COLO829 (cell line): ENCODE measurements around the gene SPATS2L.

Source experiments
- DNase-seq: peaks from one replicate; pipeline ENCODE4 v3.0.0; 2012; ENCODE audit warnings: low spot score

SPATS2L gene

GRCh38 chr2:200509612-200510433 lies 203.3 kb downstream of the SPATS2L start, which contains the start of gene KCTD18:
TSS of gene KCTD18 (minus strand) at chr2:200510068. CDS start at chr2:200507016, 3,052 bp downstream.
- peak; percentile 85 for DNase-seq

DNA sequence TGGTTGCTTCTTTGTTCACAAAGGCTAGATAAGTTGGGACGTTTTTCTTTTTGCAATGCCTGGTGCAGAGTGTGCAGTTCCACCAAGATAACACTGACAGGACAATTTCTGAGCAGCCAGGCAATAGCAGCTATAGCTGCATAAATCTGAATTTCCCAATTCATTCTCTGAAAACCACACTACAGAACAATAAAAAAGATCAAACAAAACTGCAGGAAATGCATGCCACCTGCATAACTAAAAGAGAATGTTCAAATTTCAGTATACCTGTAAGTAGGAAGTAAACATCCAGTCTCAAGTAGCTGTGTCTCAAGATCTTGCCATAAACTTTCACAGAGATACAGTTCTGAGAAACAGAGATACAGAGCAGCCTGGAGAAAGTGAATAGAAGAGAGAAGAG lies 208.7 kb downstream of the SPATS2L start:
- DNase-seq = no peak

DNA sequence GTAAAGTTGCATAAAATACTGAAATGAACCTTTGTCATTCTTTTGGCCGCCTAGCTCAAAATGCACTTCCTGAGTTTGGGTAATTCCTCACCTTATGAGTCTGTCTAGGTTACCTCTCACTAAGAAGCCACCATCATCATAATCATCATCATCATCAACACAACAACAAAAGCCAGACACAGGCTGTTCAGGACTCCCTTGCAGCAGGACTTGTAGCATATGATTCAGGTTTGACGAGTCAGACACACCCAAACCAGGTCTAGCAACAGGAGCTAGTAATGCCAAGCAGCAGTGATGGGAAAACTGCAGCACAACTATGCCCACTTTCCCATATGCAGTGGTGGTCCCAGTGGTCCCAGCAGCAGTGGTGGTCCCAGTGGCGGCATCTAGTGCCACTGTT lies 216.7 kb downstream of the SPATS2L start:
- no peak for DNase-seq

GRCh38 chr2:200523604-200524003 lies 217.1 kb downstream of the SPATS2L start:
- DNase-seq = no peak

- DNase-seq = no peak
Measured at GRCh38 chr2:200525066-200525465, 218.6 kb downstream of the SPATS2L start.

DNA sequence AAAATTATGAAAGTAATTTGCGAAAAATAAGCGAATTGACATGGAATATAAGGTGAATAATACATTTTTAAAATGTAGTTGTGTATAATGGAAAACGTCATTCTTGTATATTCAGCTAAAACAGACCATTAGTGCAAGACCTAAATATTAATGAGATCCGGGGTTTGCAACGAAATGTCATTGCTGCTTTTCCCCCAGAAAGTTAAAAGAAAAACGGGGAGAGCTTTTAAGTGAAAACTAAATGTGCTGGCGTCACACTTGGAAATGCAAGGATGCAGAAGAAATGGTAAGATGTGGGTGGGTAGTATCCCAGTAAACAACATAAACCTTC lies 219.0 kb downstream of the SPATS2L start:
- DNase-seq = no peak

DNA sequence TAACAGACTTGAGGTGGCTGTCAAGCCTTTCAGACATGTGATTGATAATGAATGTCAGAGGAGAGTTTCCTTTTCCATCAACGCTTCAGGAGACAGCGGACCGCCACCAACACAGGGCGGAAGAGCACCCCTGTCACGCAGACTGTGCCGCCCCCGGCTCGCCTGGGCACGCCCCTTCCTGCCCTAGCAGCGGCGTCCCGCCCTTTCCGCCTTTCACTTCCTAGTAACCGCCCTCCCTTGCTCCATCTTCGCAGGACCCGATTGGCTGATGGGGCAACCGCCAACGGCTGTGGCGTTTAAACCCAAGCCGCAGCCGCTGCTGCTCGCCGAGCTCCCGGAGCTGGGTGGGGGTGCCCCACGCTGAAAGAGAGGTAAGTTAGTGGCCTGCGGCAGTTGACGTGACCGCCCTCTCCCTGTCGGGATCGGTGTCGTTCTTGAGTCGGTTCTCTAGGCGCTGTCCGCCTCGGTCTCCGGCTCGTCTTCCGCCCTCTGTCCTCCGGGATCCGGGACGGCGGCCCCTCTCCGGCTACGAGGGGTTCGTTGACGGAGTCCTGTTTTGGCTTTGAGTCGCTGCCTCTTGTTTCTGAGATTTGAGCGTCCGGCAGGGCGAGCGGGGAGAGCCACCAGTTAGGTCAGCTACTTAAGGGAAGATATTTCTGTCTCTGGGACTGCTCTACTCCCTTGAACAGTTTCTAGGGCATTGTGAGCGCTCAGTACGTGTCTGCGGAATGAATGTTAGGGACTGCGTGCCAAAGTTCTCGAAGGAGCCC lies 219.6 kb downstream of the SPATS2L start, which contains the start of gene SGO2:
Gene SGO2, plus strand, starts transcription at position 326 of the 770 bp plus-strand sequence. CDS start 6,769 bp downstream, outside the sequence.
- DNase-seq = peak; percentile 93

GRCh38 chr2:200528228-200528627 lies 221.7 kb downstream of the SPATS2L start:
- DNase-seq = no peak
